NCI-H1694 (cell line): Measurements from ENCODE around the gene TLE4.
"Not testable (repeated sequence)": the region's sequence is repeated elsewhere in the genome, so short reads cannot be mapped to it uniquely, and the experiment has no call there.

Source experiments
- DNase-seq: peaks from one replicate; lab custom pipeline; 2025; lab: John Stamatoyannopoulos, UW

Gene TLE4

GRCh38 chr9:79571309-79572031, at the start of gene TLE4:
TSS of gene TLE4 (plus strand) at chr9:79571965. CDS start at chr9:79572791, 826 bp downstream.
- DNase-seq, result peak; percentile 98

- DNase-seq, result no peak
These were observed 49.0 kb upstream of the TLE4 start for GRCh38 chr9:79522793-79523192.

- DNase-seq, result no peak
These were observed 47.5 kb upstream of the TLE4 start for GRCh38 chr9:79524266-79524665.

GRCh38 chr9:79526149-79526672, 45.6 kb upstream of the TLE4 start:
- no peak for DNase-seq

- no peak for DNase-seq
These were observed 36.2 kb upstream of the TLE4 start for GRCh38 chr9:79535534-79535933.

GRCh38 chr9:79537838-79538237, 33.9 kb upstream of the TLE4 start:
- DNase-seq, result no peak

- no peak for DNase-seq
These were observed 28.8 kb upstream of the TLE4 start for GRCh38 chr9:79542735-79543620.

- not testable (repeated sequence) for DNase-seq
These were observed 27.4 kb upstream of the TLE4 start for GRCh38 chr9:79544375-79544774.

GRCh38 chr9:79551586-79551985, 20.2 kb upstream of the TLE4 start:
- no peak for DNase-seq

GRCh38 chr9:79551994-79552393, 19.8 kb upstream of the TLE4 start:
- no peak for DNase-seq

- no peak for DNase-seq
These were observed 16.2 kb upstream of the TLE4 start for GRCh38 chr9:79555474-79556089.

- DNase-seq, result no peak
These were observed 12.1 kb upstream of the TLE4 start for GRCh38 chr9:79559495-79560181.

GRCh38 chr9:79562749-79563386, 8.9 kb upstream of the TLE4 start:
- no peak for DNase-seq

GRCh38 chr9:79564105-79564504, 7.7 kb upstream of the TLE4 start:
- DNase-seq, result no peak

- no peak for DNase-seq
These were observed 6.5 kb upstream of the TLE4 start for GRCh38 chr9:79565245-79565644.

GRCh38 chr9:79567671-79568098, 4.1 kb upstream of the TLE4 start:
- DNase-seq, result no peak

GRCh38 chr9:79568337-79569101, 3.2 kb upstream of the TLE4 start:
- DNase-seq, result no peak

GRCh38 chr9:79569814-79570447, 1.8 kb upstream of the TLE4 start:
- DNase-seq, result no peak

GRCh38 chr9:79570448-79571308, 1.1 kb upstream of the TLE4 start:
- DNase-seq, result no peak
